Endodermal cell (in vitro differentiated cells): ENCODE data around the gene RNF169. TPM values are rescaled to one million over a fixed set of nuclear protein-coding genes. Genes with fewer than 3 reads are reported as not detected.
A peak's percentile ranks its signal among the peaks of the same experiment; 100 is the strongest.

ENCODE experiments used
- DNase-seq: peaks from one replicate; pipeline ENCODE4 v3.0.0-alpha.2; 2017
- H3K27ac ChIP-seq: 2 replicates; pipeline ENCODE4 v1.5.1; 2013; ENCODE audit warnings: mild to moderate bottlenecking, low read depth, low read length, moderate library complexity
- H3K27me3 ChIP-seq: 2 replicates; pipeline ENCODE4 v1.6.1; 2013; ENCODE audit warnings: mild to moderate bottlenecking, low read length, moderate library complexity; ENCODE audit not compliant: insufficient read depth, control insufficient read depth, poor library complexity, severe bottlenecking
- H3K36me3 ChIP-seq: 2 replicates; pipeline ENCODE4 v1.7.0; 2013; ENCODE audit warnings: mild to moderate bottlenecking, low read length, moderate library complexity; ENCODE audit not compliant: control insufficient read depth, insufficient read depth
- H3K4me1 ChIP-seq: one replicate; pipeline ENCODE4 v1.7.0; 2013; ENCODE audit warnings: low read length; ENCODE audit not compliant: control insufficient read depth, insufficient read depth
- H3K4me3 ChIP-seq: 2 replicates; pipeline ENCODE4 v1.5.1; 2013; ENCODE audit warnings: mild to moderate bottlenecking, low read length, moderate library complexity
- H3K9ac ChIP-seq: 2 replicates; pipeline ENCODE4 v1.6.1; 2013; ENCODE audit warnings: mild to moderate bottlenecking, low read length, moderate library complexity; ENCODE audit not compliant: poor library complexity, severe bottlenecking; ENCODE audit errors: extremely low read depth
- H3K9me3 ChIP-seq: 2 replicates; pipeline ENCODE4 v1.6.1; 2013; ENCODE audit warnings: mild to moderate bottlenecking, low read length, moderate library complexity; ENCODE audit not compliant: control insufficient read depth
- H3K27ac Mint-ChIP-seq: 2 replicates; pipeline ENCODE4 v1.8.0; 2020; ENCODE audit warnings: mixed read lengths
- H3K27me3 Mint-ChIP-seq: 2 replicates; pipeline ENCODE4 v1.8.0; 2021; ENCODE audit warnings: mild to moderate bottlenecking, mixed read lengths; ENCODE audit not compliant: insufficient read depth
- H3K36me3 Mint-ChIP-seq: 2 replicates; pipeline ENCODE4 v1.8.0; 2020; ENCODE audit warnings: low read depth, mixed read lengths
- H3K4me1 Mint-ChIP-seq: 2 replicates; pipeline ENCODE4 v1.8.0; 2020; ENCODE audit warnings: mixed read lengths
- H3K4me3 Mint-ChIP-seq: 2 replicates; pipeline ENCODE4 v1.8.0; 2020; ENCODE audit warnings: mild to moderate bottlenecking, moderate library complexity, mixed read lengths
- H3K9me3 Mint-ChIP-seq: 2 replicates; pipeline ENCODE4 v1.8.0; 2020; ENCODE audit warnings: mild to moderate bottlenecking, mixed read lengths
- WGBS, 2 experiments: methylation state at CpG; one replicate each; pipeline versions ENCODE4 v1.1.5 to v1.1.7; 2013; ENCODE audit warnings: missing lambda C conversion rate in 2 of 2, mixed read lengths in 1 of 2; ENCODE audit not compliant: insufficient coverage in 1 of 2, insufficient read length in 1 of 2; 5-methylcytosine and 5-hydroxymethylcytosine counted together
- total RNA-seq, 2 donors: library from RNA; stranded (reverse); fragmentation: NEBNext Ultra II Directional in 1 of 2; extraction: Animal tissue kit (Norgen Biotek cat#: 25700) in 1 of 2; gene quantifications; 2 replicates in 1 of 2; 3 replicates in 1 of 2; pipeline ENCODE4 v1.2.1, GENCODE V29; 2021
- TF ChIP-seq, protein P1 (sequence below): fragments of 200-600 bp; sonication (generic); conservative IDR thresholded peaks from 2 replicates; pipeline ENCODE4 v1.5.0; 2021; ENCODE audit warnings: antibody characterized with exemption, mild to moderate bottlenecking

RNF169 gene
- total RNA-seq, 2 donors from 2014 or later, result 18.3 to 23.6 TPM

DNA sequence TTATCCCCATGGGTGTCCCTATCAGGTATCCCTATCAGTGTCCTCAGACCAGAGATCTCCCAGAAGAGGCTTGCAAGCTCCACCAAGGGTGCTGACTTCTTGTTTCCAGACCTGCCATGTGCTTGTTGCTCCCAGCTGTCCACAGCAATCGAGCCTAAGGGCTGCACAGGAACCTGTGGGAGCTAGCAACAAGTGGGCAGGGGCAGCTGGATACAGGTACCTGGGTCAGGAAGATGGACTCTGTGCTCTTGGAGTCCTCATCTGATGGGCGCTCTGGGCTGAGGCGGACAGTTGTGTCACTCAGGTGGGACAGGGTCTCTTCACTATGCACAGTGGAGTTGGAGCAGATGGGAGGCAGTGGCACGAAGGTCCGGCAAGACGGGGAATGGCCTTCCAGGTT, 99.2 kb downstream of the RNF169 start:
- no peak for DNase-seq
- Mint-ChIP-seq H3K4me3 (no peak overlapping the region), H3K27ac (peak overlapping the region; percentile 14), H3K4me1 (peaks cover 12% of the 10 kb centered on the region), H3K36me3 (peaks cover 44% of the 10 kb centered on the region), H3K9me3 (no peaks in the 10 kb centered on the region), H3K27me3 (no peaks in the 10 kb centered on the region)
- Histone ChIP-seq H3K27ac (no peak overlapping the region), H3K27me3 (no peaks in the 10 kb centered on the region), H3K4me3 (no peak overlapping the region), H3K36me3 (peaks cover 58% of the 10 kb centered on the region), H3K4me1 (no peaks in the 10 kb centered on the region), H3K9me3 (no peaks in the 10 kb centered on the region), H3K9ac (no peak overlapping the region)
- TF ChIP-seq, protein P1, sequence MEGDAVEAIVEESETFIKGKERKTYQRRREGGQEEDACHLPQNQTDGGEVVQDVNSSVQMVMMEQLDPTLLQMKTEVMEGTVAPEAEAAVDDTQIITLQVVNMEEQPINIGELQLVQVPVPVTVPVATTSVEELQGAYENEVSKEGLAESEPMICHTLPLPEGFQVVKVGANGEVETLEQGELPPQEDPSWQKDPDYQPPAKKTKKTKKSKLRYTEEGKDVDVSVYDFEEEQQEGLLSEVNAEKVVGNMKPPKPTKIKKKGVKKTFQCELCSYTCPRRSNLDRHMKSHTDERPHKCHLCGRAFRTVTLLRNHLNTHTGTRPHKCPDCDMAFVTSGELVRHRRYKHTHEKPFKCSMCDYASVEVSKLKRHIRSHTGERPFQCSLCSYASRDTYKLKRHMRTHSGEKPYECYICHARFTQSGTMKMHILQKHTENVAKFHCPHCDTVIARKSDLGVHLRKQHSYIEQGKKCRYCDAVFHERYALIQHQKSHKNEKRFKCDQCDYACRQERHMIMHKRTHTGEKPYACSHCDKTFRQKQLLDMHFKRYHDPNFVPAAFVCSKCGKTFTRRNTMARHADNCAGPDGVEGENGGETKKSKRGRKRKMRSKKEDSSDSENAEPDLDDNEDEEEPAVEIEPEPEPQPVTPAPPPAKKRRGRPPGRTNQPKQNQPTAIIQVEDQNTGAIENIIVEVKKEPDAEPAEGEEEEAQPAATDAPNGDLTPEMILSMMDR, result no peak
- 92 to 97% methylated on average over 5 to 6 of the region's 6 CpGs for WGBS, 2 experiments

DNA sequence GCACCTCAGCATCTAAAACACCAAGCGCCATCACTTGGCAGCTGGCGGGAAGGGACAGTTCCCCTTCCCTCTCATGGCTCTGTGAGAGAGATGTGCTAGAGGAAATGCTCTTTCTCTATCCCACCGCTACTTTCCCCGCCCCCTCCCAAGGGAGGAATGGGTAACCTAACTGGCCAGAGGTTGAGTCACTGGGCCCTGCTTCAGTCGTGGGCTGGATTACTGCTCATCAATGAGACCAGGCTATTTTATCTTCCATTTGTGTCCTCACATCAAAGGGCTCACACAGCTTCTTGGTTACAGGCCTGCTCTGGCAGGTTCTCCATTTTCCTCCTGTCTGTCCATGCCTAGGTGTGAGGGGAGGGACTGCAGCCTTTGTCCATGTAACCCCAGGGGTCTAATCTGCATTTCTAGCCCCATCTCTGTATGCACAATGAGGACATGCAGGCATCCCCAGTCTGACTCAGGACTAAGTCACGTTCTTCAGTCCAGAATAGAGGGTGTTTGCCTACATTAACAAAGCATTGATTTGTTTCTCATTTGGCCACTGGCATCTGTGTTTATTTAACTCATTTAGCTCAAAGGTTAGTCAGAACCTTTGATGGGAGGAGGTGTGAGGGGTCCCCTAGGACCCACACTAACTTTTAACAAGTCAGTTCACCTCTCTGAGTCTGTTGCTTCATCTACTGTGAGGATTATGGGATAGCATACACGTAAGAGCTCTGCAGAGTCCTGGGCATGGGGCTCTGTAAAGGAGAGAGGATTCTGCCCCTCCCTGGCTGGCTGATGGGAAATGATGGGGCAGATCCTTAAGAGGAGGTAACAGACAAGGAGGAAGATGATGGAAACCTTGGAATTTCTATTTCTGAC, 101.1 kb downstream of the RNF169 start:
- Mint-ChIP-seq H3K27me3 (no peaks in the 10 kb centered on the region), H3K4me1 (peaks cover 12% of the 10 kb centered on the region), H3K9me3 (no peaks in the 10 kb centered on the region), H3K4me3 (no peak overlapping the region), H3K27ac (peak overlapping the region; percentile 10), H3K36me3 (peaks cover 47% of the 10 kb centered on the region)
- Histone ChIP-seq H3K27ac (peak overlapping the region; percentile 33), H3K4me1 (no peaks in the 10 kb centered on the region), H3K4me3 (no peak overlapping the region), H3K9ac (no peak overlapping the region), H3K27me3 (no peaks in the 10 kb centered on the region), H3K36me3 (peaks cover 59% of the 10 kb centered on the region), H3K9me3 (no peaks in the 10 kb centered on the region)
- 33 to 36% methylated on average over 5 to 7 of the region's 7 CpGs for WGBS, 2 experiments
- TF ChIP-seq, protein P1, result no peak
- peak; percentile 89 for DNase-seq

DNA sequence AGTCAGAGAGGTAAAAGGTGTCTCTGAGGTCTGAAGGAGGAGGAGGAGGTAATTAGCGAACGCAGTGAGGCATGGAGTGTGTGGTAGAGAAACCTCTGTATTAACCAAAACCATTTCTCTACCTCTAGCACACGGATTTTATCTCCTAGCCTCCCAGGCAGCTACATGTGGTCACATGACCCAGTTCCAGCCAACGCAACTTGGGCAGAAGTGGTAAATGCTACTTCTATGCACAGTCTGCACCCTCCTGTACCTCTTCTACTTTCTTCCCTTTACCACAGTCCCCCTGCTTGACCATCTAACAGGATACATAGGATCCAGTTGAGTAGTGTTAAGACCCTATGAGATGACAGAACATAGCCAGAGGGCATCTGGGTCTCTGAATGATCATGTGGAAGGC, 104.6 kb downstream of the RNF169 start:
- Histone ChIP-seq H3K9me3 (no peaks in the 10 kb centered on the region), H3K36me3 (peaks cover 53% of the 10 kb centered on the region), H3K4me3 (no peak overlapping the region), H3K27ac (no peak overlapping the region), H3K4me1 (no peaks in the 10 kb centered on the region), H3K9ac (no peak overlapping the region), H3K27me3 (no peaks in the 10 kb centered on the region)
- peaks cover 12% of the 10 kb centered on the region for H3K4me1 Mint-ChIP-seq
- H3K4me3 Mint-ChIP-seq, result no peak overlapping the region
- H3K36me3 Mint-ChIP-seq, result peaks cover 47% of the 10 kb centered on the region
- 92 to 100% methylated on average over 2 of the region's 4 CpGs for WGBS, 2 experiments
- H3K9me3 Mint-ChIP-seq, result no peaks in the 10 kb centered on the region
- DNase-seq, result no peak
- no peaks in the 10 kb centered on the region for H3K27me3 Mint-ChIP-seq
- H3K27ac Mint-ChIP-seq, result no peak overlapping the region
- TF ChIP-seq, protein P1, result no peak
